MM.1S (cell line): Measurements from ENCODE around the gene GTPBP4.

Experiments used
- DNase-seq: peaks from one replicate; pipeline ENCODE4 v3.0.0-alpha.2; 2015
- H2AFZ ChIP-seq: fragments of 300-600 bp; sonication (generic); 2 replicates; pipeline ENCODE4 v1.6.0; 2016; ENCODE audit warnings: antibody characterized with exemption, low read length
- H3F3A ChIP-seq: fragments of 300-600 bp; sonication (generic); 2 replicates; pipeline ENCODE4 v1.6.1; 2016; ENCODE audit warnings: mild to moderate bottlenecking, antibody characterized with exemption, low read length, moderate library complexity, mixed read lengths; ENCODE audit not compliant: insufficient read depth
- H3K27ac ChIP-seq: fragments of 300-600 bp; sonication (generic); 2 replicates; pipeline ENCODE4 v1.5.1; 2016; ENCODE audit warnings: mild to moderate bottlenecking, low read length
- H3K27me3 ChIP-seq: fragments of 300-600 bp; sonication (generic); replicated peaks from 2 replicates; pipeline ENCODE4 v1.6.0; 2016; ENCODE audit warnings: low read length; ENCODE audit not compliant: insufficient read depth
- H3K36me3 ChIP-seq: fragments of 300-600 bp; sonication (generic); replicated peaks from 2 replicates; pipeline ENCODE4 v1.6.1; 2016; ENCODE audit warnings: mild to moderate bottlenecking, low read length, mixed read lengths; ENCODE audit not compliant: insufficient read depth
- H3K4me1 ChIP-seq: fragments of 300-600 bp; sonication (generic); 2 replicates; pipeline ENCODE4 v1.6.1; 2016; ENCODE audit warnings: low read length, mixed read lengths
- H3K4me2 ChIP-seq: fragments of 300-600 bp; sonication (generic); 2 replicates; pipeline ENCODE4 v1.6.0; 2016; ENCODE audit warnings: low read depth, low read length
- H3K4me3 ChIP-seq: fragments of 300-600 bp; sonication (generic); 2 replicates; pipeline ENCODE4 v1.5.1; 2016; ENCODE audit warnings: low read length, mixed read lengths
- H3K79me2 ChIP-seq: fragments of 300-600 bp; sonication (generic); 2 replicates; pipeline ENCODE4 v1.6.1; 2016; ENCODE audit warnings: mixed run types, low read length, mixed read lengths
- H3K9ac ChIP-seq: fragments of 300-600 bp; sonication (generic); 2 replicates; pipeline ENCODE4 v1.6.1; 2016; ENCODE audit warnings: low read length, mixed read lengths
- H3K9me2 ChIP-seq: fragments of 300-600 bp; sonication (generic); replicated peaks from 2 replicates; pipeline ENCODE4 v1.6.1; 2016; ENCODE audit warnings: mild to moderate bottlenecking, low read length, mixed read lengths; ENCODE audit not compliant: insufficient read depth
- H3K9me3 ChIP-seq: fragments of 300-600 bp; sonication (generic); replicated peaks from 2 replicates; pipeline ENCODE4 v1.6.1; 2016; ENCODE audit warnings: mild to moderate bottlenecking, low read length, mixed read lengths; ENCODE audit not compliant: insufficient read depth
- H4K20me1 ChIP-seq: fragments of 300-600 bp; sonication (generic); 2 replicates; pipeline ENCODE4 v1.6.1; 2016; ENCODE audit warnings: mild to moderate bottlenecking, low read length, moderate library complexity, mixed read lengths; ENCODE audit not compliant: insufficient read depth
- EZH2 ChIP-seq: fragments of 300-600 bp; sonication (generic); optimal IDR thresholded peaks from 2 replicates; pipeline ENCODE3; 2017; ENCODE audit warnings: low read depth, mild to moderate bottlenecking, antibody characterized with exemption, low read length, mixed read lengths
- EZH2phosphoT487 ChIP-seq: fragments of 300-600 bp; sonication (generic); IDR thresholded peaks from 2 replicates; pipeline ENCODE4 v1.6.1; 2018; ENCODE audit warnings: antibody characterized with exemption, low read length
- TF ChIP-seq, protein P1 (sequence below): fragments of 300-600 bp; sonication (generic); IDR thresholded peaks from 2 replicates; pipeline ENCODE4 v1.5.1; 2016; ENCODE audit warnings: antibody characterized with exemption, low read length, mixed read lengths

The GTPBP4 gene

GRCh38 chr10:964321-964987 lies 23.8 kb upstream of the GTPBP4 start:
- no peaks in the 10 kb centered on the region for H3F3A ChIP-seq
- no peaks in the 10 kb centered on the region for H3K4me1 ChIP-seq
- H3K27ac ChIP-seq, result no peak overlapping the region
- H3K4me2 ChIP-seq, result no peak overlapping the region
- no peaks in the 10 kb centered on the region for H3K9me2 ChIP-seq
- no peak overlapping the region for H2AFZ ChIP-seq
- H4K20me1 ChIP-seq, result no peaks in the 10 kb centered on the region
- no peak for DNase-seq
- no peak overlapping the region for H3K4me3 ChIP-seq
- no peaks in the 10 kb centered on the region for H3K36me3 ChIP-seq
- no peaks in the 10 kb centered on the region for H3K27me3 ChIP-seq
- H3K79me2 ChIP-seq, result no peaks in the 10 kb centered on the region
- TF ChIP-seq, protein P1, sequence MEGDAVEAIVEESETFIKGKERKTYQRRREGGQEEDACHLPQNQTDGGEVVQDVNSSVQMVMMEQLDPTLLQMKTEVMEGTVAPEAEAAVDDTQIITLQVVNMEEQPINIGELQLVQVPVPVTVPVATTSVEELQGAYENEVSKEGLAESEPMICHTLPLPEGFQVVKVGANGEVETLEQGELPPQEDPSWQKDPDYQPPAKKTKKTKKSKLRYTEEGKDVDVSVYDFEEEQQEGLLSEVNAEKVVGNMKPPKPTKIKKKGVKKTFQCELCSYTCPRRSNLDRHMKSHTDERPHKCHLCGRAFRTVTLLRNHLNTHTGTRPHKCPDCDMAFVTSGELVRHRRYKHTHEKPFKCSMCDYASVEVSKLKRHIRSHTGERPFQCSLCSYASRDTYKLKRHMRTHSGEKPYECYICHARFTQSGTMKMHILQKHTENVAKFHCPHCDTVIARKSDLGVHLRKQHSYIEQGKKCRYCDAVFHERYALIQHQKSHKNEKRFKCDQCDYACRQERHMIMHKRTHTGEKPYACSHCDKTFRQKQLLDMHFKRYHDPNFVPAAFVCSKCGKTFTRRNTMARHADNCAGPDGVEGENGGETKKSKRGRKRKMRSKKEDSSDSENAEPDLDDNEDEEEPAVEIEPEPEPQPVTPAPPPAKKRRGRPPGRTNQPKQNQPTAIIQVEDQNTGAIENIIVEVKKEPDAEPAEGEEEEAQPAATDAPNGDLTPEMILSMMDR, result no peak
- no peak for TF ChIP-seq EZH2phosphoT487
- no peak for TF ChIP-seq EZH2
- no peaks in the 10 kb centered on the region for H3K9me3 ChIP-seq
- no peak overlapping the region for H3K9ac ChIP-seq

GRCh38 chr10:964988-965417 lies 23.2 kb upstream of the GTPBP4 start:
- TF ChIP-seq, protein P1, result no peak
- no peak for TF ChIP-seq EZH2phosphoT487
- no peak for TF ChIP-seq EZH2
- Histone ChIP-seq H3K9ac (no peak overlapping the region), H3K27me3 (no peaks in the 10 kb centered on the region), H3K9me3 (no peaks in the 10 kb centered on the region), H3K79me2 (no peaks in the 10 kb centered on the region), H3K4me2 (no peak overlapping the region), H2AFZ (no peak overlapping the region), H3K4me3 (no peak overlapping the region), H3F3A (no peaks in the 10 kb centered on the region), H4K20me1 (no peaks in the 10 kb centered on the region), H3K9me2 (no peaks in the 10 kb centered on the region), H3K27ac (no peak overlapping the region), H3K36me3 (no peaks in the 10 kb centered on the region), H3K4me1 (no peaks in the 10 kb centered on the region)
- DNase-seq, result no peak

DNA sequence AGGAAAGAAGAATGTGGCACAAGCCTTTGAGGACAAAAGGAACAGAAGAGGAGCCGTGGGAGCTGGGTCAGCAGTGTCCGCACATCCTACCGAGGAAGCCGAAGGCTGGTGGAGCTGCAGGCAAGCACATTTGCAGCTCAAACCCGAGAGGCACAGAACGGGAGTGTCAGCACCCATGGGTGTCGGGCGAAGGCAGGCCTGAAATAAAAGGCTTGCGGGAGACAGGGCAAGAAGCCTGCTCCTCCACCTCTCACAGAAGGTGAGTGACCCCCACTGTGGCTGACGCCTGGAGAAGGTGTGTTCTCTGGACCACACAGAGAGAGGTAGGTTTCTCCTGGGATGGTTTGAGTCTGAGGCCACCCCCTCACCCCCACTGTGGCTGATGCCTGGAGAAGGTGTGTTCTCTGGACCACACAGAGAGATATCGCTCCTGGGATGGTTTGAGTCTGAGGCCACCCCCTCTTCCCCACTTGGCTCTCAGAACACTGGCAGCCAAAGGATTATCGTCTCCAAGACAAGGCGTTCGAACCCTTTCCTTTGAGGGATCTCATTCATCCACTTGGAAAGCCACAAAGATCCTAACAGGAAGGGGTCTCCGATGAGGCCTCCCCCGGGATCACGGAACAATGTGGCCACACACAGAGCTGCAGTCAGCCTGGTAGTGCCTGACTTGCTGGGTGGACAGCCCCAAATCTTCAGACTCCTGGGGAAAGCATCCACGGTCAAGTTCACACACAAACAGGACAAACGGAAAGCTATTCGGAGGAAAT lies 21.6 kb upstream of the GTPBP4 start:
- Histone ChIP-seq H3F3A (no peaks in the 10 kb centered on the region), H3K9me3 (no peaks in the 10 kb centered on the region)

More for the DNA sequence above, 21.6 kb upstream of the GTPBP4 start:
- Histone ChIP-seq H3K4me1 (no peaks in the 10 kb centered on the region), H3K9ac (no peak overlapping the region), H4K20me1 (no peaks in the 10 kb centered on the region), H3K4me2 (no peak overlapping the region), H3K4me3 (no peak overlapping the region), H3K36me3 (no peaks in the 10 kb centered on the region), H3K27ac (no peak overlapping the region), H3K9me2 (no peaks in the 10 kb centered on the region), H3K79me2 (no peaks in the 10 kb centered on the region), H2AFZ (no peak overlapping the region), H3K27me3 (no peaks in the 10 kb centered on the region)
- DNase-seq, result no peak
- TF ChIP-seq EZH2phosphoT487 (no peak), EZH2 (no peak)
- TF ChIP-seq, protein P1, result no peak
